DND-41 (cell line): ENCODE data around the gene PSMB10.

ENCODE experiments used
- EZH2 ChIP-seq: IDR thresholded peaks from 3 replicates; pipeline ENCODE4 v1.6.1; 2012; ENCODE audit warnings: borderline replicate concordance, low read depth, mild to moderate bottlenecking, moderate library complexity, low read length, inconsistent platforms; ENCODE audit not compliant: severe bottlenecking
- TF ChIP-seq, protein P1 (sequence below): IDR thresholded peaks from 2 replicates; pipeline ENCODE4 v1.5.1; 2012; ENCODE audit warnings: borderline replicate concordance, low read length, moderate library complexity, mild to moderate bottlenecking; ENCODE audit not compliant: poor library complexity, severe bottlenecking; ENCODE audit errors: extremely low read depth

DNA sequence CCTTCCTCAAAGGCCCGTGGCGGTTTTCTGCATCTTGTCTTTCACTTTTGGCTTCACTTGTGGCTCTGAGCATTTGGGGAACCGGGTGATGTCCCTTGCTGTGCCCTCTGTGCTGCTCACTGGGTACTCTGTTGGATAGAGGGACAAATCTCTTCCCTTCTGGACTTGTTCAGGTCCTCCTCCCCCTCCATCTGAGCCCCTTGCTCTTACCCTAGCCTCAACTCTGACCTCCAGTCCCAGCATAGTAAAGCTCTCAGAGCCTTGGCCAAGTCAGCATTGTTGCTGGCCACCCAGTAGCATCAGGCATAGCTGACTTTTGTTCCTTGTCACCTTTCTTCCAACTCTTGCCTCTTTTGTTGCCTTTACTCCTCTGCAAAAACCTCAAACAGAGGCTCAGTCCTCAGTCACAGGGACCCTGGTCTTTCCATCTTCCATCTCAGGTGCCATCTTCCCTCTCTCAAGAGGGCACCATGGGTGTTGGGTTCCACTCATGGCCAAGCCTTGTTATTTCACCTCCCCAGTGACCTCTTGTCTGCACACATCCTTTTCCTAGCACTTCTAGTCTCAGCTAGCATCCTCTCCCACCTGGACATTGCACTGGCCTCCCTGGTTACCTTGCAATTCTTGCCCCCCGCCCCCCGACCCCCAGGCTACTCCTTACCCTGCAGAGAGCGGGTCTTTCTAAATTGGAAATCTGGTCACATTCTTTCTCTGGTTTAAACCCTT is 393 bp upstream of the PSMB10 start:
- TF ChIP-seq, protein P1, sequence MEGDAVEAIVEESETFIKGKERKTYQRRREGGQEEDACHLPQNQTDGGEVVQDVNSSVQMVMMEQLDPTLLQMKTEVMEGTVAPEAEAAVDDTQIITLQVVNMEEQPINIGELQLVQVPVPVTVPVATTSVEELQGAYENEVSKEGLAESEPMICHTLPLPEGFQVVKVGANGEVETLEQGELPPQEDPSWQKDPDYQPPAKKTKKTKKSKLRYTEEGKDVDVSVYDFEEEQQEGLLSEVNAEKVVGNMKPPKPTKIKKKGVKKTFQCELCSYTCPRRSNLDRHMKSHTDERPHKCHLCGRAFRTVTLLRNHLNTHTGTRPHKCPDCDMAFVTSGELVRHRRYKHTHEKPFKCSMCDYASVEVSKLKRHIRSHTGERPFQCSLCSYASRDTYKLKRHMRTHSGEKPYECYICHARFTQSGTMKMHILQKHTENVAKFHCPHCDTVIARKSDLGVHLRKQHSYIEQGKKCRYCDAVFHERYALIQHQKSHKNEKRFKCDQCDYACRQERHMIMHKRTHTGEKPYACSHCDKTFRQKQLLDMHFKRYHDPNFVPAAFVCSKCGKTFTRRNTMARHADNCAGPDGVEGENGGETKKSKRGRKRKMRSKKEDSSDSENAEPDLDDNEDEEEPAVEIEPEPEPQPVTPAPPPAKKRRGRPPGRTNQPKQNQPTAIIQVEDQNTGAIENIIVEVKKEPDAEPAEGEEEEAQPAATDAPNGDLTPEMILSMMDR = no peak
- TF ChIP-seq EZH2 = no peak
